Left ventricle myocardium superior (tissue), 1 donor: ENCODE data around the gene CRYBB1. TPM values are rescaled to one million over a fixed set of nuclear protein-coding genes. Genes with fewer than 3 reads are reported as not detected.

Source experiments
- ATAC-seq: fragments of 200-7000 bp; cut with Tn5 transposase; one replicate; pipeline ENCODE4 v1.9.1; 2020; ENCODE audit warnings: mild to moderate bottlenecking, moderate library complexity
- DNase-seq: peaks from one replicate; pipeline ENCODE4 v3.0.0-alpha.2; 2020
- intact Hi-C: fragments of 100-400 bp; cut with micrococcal nuclease; formaldehyde crosslinking; loops from one replicate; pipeline ENCODE4 v1.11.0; 2022
- long read RNA-seq: library from polyadenylated mRNA; unstranded; transcript quantifications from one replicate; pipeline ENCODE4 v2.0.0, GENCODE V29; 2021
- total RNA-seq: library from RNA; stranded (reverse); fragmentation: NEBNext Ultra II Directional; extraction: Animal tissue kit (Norgen Biotek cat#: 25700); gene quantifications from one replicate; pipeline ENCODE4 v1.2.1, GENCODE V29; 2021
- donor health status: DM: no; HTN: yes; CAD: no; lungs with severe emphysema.

Gene CRYBB1
- 0.64 TPM for total RNA-seq
- long read RNA-seq, partial matches to known transcripts = 0 of 2 reads
- long read RNA-seq, other reads (novel, unspliced or antisense) = 0 of 2 reads

DNA sequence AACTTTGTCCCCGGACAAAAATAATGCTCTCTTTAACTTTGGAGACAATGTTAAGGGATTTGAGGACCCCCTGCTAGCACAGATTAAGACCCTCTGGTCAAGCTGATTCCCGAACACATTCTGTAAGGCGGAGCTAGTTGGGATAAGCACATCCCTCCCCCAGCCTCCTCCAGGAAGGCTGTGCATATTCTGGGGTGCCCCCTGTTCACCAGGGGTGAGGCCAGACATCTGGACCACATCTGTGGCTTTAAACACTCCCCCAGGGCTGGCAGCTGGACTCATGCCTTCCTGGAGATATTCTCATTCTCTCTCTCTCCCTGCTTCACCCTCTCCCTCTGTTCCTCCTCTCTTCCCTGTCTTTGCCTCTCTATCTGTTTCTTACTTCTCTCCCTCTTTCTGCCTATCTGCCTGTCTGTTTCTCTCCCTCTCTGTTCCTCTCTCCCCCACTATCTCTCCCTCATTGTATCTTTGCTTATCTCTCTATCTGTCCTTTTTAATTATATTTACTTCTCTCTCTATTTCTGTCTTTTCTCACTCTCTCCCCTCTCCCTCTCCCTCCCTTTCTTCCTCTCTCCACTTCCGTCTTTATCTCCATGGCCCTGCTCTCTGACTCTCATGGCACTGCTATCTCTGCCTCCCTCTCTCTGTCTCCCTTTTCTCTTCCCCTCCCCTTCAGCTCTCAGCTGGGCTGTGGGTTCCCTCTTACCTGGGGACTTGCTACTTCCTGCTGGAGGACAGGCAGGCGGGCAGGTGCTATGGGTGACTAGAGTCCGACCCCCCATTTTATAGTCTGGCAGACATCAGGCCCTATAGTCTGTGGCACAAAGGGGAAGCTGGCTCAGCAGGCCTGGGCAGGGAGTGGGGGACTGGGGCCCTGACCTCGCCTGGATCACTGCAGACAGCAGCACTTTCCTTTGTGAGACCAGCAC, at the start of gene CRYBB1:
TSS of gene CRYBB1 (minus strand) at position 757 of the 929 bp plus-strand sequence. CDS start 1,708 bp downstream, outside the sequence.
- peak; percentile 60 for DNase-seq
- ATAC-seq = peak; percentile 81
- intact Hi-C loops = no loop called here

DNA sequence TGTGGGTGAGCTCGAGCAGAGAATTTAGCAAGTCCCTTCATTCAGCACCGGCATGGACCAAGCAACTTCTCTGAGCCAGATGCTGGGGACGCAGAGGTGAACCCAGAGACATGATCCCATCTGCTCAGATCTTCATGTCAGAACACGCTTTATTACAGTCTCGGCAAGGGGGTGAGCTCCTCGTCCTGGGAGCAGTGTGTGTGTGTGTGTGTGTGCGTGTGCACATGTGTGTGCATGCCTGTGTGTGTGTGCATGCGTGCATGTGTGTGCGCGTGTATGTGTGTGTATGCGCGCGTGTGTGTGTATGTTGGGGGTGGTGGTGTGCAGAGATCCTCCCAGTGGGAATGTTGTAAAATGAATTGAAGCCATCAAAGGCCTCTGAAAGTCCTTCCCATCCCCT, 49.3 kb upstream of the CRYBB1 start:
- no peak for ATAC-seq
- intact Hi-C loops = no loop called here

DNA sequence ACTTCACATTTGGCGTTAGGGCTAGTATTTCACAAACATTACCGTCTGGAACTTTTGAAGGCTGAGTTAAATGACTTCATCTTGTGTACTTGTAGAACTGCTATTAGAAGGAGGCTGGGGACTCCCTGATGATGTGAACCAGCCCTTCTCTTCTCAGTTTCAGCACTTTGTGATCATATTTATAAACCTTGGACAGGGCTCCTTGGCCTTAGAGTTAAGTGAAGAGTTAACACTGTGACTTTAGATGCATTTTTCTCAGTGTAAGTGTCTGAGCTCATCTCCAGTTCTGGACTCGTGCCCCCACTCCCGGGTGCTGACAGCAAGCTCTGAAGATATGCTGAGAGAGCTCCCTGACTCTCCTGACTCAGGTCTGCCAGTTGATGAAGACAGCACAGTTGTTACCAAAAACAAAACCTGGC, 48.0 kb upstream of the CRYBB1 start:
- intact Hi-C loops = no loop called here
- DNase-seq (no peak), ATAC-seq (no peak)

More for the DNA sequence above, 49.3 kb upstream of the CRYBB1 start:
- no peak for DNase-seq

DNA sequence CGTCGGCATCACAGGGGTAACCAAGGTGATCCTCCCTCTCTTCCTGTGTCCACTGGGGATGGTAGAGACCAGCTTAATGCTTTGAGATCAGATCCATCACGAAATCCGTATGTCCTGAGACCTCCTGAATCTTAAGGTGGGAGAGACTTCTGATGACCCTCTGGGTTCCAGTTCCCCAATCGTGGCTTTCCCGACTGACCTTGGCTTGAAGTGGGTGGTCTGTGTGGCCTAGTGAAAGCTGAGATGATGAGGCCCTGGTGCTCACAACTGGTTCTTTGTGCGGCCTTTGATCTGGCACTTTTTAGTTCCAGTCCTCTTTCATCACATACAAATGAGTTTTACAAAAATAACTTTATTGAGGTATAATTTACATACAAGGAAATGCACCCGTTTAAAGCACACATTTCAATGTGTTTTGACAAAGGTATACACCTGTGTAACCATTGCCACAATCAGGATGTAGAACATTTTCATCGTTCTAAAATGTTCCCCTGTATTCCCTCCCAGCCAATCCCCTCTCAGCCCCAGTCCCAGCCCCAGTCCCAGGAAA, 45.6 kb upstream of the CRYBB1 start:
- DNase-seq (no peak), ATAC-seq (no peak)
- intact Hi-C loops = no loop called here

DNA sequence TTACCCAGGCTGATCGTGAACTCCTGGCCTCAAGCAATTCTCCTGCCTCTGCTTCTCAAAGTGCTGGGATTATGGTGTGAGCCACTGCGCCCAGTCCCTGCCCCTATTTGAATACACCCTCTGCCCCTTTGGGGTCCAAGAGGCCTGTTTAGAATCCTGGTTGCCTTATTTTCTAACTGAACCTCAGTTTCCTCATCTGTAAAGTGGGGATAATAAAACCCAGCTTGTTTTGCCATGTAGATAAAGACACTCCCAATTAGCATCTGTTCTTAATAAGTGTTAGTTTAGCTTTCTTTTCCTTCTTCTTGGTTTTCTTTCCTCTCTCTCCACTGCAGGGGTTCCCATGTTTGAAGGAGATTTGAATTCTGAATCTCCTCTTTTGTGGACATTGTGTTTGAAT, 44.3 kb upstream of the CRYBB1 start:
- DNase-seq = no peak
- intact Hi-C loops = no loop called here
- no peak for ATAC-seq

DNA sequence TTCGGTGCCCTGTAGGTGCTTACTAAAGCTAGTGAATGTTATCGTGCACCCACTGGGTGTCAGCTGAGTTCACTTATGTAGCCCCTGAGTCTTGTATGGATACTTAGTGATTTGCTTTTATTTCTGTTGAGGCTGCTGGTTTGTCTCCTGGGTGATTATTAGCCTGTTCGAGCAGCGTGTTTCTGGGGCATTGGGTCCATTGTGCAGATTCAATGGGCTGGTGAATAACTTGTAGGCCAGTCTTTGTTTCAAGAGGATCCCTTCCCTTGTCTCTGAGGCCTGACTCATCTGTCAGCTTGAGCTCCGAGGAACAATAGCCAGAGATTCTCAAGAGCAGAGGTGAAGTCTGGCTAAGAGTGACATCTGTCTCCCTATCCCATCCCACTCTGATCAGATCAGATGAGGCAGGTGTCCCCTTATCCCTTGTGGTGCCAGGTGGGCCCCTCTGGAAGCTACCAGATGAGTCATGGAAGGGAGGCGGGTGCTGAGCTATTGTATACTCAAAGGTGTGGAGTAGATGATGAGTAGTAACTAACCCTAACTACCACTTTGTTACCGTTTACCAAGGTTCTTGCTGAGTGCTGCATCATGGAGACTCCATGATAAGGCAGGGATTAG, 43.2 kb upstream of the CRYBB1 start:
- intact Hi-C loops = no loop called here

DNA sequence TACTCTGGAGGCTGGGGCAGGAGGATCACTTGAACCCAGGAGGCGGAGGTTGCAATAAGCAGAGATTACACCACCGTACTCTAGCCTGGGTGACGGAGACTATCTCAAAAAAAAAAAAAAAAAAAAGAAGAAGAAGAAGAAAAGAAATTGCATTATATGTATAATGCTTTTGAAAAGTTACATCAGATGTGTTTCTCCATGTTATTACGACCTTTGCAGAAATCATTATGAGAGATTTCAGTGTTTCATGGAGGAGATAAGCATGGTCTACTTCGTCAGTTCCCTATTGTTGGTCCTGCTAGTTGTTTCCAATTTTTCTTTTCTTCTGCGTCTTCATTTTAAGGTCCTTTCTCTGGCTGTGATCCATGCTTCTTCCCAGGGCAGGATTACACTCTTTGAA, 42.5 kb upstream of the CRYBB1 start:
- intact Hi-C loops = no loop called here
- DNase-seq (no peak), ATAC-seq (no peak)

More for the DNA sequence above, 43.2 kb upstream of the CRYBB1 start:
- no peak for DNase-seq
- no peak for ATAC-seq

DNA sequence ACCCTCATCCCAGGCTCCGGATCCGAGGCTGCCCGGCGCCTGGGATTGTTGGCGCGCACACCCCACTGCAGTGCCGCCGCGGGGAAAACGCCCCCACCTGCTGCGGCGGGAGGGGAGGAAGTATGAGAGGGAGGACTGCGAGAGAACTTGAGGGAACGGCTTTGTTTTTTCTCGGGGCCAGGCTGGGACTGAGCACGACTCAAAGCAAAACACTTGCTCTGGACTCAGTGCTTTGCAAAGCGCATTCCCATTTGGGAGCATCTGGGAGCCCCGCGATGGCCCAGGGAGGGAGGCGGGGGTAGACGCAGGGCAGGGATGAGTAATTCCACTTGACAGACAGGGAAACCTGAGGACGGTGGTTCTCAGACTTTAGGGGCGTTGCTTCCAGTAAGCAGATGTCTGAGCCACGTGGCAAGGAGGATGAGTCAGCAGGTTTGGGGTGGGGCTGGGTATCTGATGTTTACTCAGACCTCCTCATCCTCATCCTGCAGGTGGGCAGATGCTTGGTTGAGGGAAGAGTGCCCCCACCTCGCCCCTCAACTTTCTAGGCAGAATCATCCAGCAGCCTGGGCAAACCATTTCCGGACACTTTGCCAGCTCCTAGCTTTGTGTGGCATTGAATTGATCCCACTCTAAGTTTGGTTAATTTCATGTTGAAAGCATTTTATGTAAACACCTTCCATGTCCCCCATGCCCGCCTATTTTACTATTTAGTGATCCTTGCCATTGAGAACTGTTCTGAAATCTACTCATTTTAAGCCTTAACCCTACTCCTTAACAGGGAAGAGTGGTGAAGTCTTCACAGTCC, 41.0 kb upstream of the CRYBB1 start:
- ATAC-seq (peak; percentile 50), DNase-seq (no peak)
- intact Hi-C loops = no loop called here

DNA sequence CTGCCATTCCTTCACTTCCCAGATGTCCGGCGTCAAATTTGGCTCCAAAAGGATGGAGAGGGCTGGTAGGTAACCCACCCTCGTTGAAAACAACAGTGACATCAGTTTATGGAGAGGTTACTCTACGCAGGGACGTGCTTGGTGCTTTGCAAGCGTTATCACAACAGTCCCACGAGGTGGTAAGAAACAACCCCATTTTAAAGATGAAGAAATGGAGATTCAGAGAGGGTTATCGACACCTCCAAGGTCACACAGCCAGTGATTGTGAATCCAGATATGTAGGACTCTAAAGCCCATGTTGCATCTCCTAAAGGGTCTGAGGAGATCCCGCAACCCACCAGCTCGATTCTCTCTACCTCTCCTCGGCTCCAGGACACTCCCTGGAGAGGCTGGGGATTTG, 40.3 kb upstream of the CRYBB1 start:
- no peak for DNase-seq
- intact Hi-C loops = no loop called here
- ATAC-seq = no peak

DNA sequence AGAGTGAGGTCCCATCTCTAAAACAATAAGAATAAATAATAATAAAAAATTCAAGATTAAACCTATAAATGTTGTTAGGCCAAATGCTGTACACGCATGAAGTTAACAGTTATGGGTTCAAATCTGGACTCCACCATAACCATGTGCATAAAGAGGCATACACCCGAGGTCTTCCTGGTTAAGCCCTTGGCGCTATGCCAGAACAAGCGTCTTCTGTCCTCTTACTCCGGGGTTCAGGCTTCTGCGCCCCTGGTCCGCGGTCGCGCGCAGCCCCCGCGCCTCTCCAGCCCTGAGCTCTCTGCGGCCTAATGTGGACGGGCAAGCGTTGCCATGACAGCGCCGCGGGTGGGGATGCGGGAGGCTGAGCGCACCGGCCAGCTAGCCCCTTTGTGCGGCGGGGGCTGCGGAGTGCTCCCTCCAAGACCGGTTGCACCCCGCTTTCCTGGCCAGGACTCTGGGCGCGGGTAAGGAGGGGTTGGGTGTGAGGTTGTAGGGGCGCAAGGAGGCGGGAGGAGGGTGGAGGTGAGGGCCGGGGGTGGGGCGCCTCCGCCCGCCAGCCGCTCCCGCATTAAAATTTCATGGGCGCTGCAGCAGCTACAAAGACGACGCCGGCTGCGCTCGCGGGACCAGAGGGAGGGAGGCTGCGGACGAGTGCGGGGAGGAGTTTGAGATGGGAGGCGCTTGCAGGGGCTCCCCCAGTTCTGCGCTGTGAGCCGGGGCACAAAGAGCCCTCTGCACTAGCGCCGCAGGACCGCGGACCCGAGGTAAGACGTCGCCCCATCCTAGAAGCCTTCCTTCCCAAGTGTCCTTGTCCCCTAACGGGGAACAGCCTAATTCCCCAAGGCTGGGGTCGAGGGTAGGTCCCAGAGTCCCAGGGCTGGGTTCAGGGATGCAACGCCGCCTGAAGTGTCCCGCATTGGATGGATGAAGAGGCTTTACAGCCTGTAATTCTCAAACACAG, 39.3 kb upstream of the CRYBB1 start, which contains the start of gene MIAT:
TSS of gene MIAT (plus strand) at position 698 of the 961 bp plus-strand sequence.
- ATAC-seq (peak; percentile 24), DNase-seq (peak; percentile 34)
- intact Hi-C loops = no loop called here

DNA sequence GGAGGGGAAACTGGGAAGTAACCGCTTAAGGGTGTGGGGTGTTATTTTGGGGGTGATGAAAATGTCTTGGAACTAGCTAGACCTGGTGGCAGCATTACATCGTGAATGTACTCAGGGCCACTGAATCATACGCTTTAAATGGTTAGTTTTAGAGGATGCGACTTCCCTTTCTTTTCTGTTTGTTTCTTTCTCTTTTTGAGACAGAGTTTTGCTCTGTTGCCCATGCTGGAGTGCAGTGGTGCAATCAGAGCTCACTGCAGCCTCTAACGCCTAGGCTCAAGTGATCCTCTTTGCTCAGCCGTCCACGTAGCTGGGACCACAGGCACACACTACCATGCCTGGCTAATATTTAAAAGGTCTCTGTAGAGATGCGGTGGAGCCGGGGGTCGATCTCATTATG, 34.0 kb upstream of the CRYBB1 start:
- DNase-seq (no peak), ATAC-seq (no peak)
- intact Hi-C loops = no loop called here

DNA sequence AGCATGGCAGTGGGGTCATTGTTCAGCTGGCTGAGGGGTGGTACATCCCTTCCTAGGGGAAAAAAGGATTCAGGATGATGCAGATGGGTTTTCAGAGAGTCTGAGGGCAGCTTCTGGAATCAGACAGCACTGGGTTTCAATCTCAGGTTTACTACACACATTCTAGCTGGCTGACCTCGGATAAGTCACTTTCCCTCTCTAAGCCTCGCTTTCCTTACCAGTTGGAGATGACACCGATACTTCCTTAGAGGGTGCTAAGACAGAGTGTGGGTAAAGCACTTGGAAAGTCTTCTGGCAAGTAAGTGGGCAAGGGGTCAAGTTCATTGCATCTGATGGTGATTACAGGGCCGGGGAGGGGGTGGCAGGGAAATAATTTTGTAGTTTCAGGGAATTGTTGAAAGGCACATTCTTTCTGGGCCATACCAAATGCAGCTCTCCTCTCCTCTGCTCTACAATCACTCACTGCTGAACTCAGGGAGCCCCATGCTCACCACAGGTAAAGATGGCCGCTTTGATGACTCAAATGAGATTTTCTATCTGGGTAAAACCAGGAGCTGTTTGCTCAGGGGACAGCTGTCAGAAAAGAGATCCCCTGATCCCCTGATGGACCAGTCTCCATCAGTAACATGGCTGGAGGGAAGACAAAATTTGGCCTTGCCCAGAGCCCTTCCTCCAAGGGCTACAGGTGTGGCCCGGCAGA, 33.0 kb upstream of the CRYBB1 start:
- no peak for DNase-seq
- intact Hi-C loops = no loop called here
- no peak for ATAC-seq

DNA sequence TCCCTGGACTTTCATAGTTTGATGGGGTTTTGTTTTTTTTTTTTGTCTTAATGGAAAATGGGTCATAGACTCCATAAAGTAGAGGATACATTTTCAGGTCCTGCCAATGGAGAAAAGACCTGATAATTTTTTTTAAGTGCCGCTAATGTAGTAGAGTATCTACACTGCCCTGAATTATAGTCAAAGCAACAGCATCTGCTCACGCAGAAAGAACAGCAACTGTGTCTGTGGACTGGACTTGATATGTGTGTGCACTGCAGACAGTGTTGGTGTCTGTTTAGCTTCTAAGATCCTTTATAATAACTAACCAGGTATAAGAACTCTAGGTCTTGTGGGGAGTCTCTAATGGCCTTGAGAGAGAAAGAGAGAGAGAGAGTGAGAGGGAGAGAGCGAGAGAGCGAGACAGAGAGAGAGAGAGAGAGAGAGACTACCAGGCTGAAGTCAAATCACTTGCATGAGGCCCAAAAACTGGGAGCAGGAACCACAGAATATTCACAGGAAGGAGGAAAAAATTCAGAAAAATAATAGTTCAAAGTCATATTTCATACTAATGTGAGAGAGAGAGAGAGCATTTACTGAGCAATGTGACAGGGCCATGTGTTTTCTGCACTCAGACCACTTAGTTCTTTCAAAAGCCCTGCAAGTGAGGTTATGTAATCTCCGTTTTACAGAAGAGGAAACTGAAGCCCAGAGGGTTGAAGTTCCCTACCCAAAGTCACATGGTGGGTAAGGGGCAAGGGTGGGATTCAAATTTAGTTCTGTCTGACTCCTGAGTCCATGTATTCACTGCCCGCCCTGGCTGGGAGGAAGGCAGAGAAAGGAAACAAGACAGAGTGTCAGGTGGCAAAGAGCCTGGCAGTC, 30.9 kb upstream of the CRYBB1 start:
- DNase-seq (no peak), ATAC-seq (no peak)
- intact Hi-C loops = no loop called here

DNA sequence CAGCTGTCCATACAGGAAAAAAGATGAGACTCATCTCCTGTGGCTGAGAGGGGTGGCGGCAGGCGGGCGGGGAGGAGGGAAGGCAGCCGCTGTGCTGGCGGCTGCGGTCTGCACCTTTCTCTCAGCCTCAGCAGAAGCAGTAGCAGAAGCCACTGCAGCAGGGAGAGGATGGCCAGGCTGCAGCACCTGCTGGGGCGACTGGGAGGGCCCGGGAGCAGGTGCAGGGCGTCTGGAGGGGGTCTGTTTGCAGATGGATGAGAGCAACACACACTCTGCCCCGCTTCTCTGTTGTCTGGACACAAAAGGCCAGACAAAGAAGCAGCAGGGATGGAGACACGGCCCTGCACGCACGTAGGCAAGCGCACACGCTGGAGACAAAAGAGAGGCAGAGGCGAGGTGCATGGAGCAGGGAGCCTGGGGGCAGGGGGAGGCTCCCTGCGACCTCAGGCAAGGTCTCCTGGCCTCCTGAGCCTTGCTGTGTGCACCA, 30.2 kb upstream of the CRYBB1 start:
- DNase-seq (no peak), ATAC-seq (no peak)
- intact Hi-C loops = no loop called here

DNA sequence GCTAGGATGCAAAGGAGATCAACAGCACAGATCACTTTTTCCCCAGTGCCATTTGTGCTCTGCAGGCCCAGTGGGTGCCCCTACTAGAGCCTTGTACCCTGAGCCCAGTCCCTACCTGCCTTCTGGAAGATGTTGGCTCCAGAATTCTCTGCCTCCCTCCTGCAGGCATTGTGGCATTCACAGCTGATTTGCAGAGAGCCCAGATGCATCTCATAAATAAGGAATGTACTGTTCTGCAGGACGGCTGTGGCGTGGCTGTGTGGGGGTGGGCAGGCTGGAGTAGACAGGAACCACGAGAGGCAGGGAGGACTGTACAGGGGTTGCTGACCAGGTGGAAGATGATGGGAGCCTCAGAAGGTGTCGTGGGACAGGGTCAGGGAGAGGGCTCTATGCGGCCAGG, 28.3 kb upstream of the CRYBB1 start:
- intact Hi-C loops = no loop called here
- ATAC-seq (no peak), DNase-seq (no peak)

DNA sequence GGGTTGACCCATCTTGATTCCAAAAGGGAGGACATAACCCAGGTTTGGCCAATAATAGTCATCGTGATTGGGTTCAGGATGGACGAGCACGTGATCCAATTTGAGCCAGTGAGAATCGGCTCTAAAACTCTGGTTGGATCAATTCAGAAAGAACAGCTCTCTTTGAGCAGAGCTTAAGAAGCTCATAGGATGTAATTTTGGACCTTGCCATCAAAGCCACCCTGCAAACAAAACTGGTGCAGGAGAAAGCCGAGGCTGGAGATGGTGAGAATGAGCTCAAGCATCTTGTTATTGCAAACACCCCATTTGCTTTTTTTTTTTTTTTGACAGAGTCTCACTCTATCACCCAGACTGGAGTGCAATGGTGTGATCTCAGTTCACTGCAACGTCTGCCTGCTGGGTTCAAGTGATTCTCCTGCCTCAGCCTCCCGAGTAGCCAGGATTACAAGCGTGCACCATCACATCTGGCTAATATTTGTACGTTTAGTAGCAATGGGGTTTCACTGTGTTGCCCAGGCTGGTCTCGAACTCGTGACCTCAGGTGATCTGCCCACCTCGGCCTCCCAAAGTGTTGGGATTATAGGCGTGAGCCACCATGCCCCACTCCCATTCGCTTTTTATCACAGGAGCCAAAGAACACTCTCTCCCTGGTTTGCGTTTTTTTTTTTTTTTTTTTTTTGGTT, 25.7 kb upstream of the CRYBB1 start:
- intact Hi-C loops = no loop called here
- no peak for DNase-seq
- no peak for ATAC-seq
